Coronary artery (tissue), 2 donors: Measurements from ENCODE around the gene SREK1IP1.

Experiments
- DNase-seq: peaks from one replicate; pipeline ENCODE4 v3.0.0-alpha.2; 2017; ENCODE audit warnings: low spot score
- H3K27ac ChIP-seq, 2 donors: fragments of 200-600 bp; sonication (generic); one replicate each; pipeline ENCODE4 v1.5.1; 2016 to 2019
- H3K4me3 ChIP-seq: fragments of 200-600 bp; sonication (generic); 2 replicates; pipeline ENCODE4 v1.5.1; 2016; ENCODE audit warnings: mild to moderate bottlenecking, moderate library complexity
- CTCF ChIP-seq: fragments of 200-600 bp; sonication (generic); IDR thresholded peaks from one replicate; pipeline ENCODE4 v1.5.1; 2019; ENCODE audit warnings: antibody characterized with exemption

SREK1IP1 gene

GRCh38 chr5:64786372-64786771, 17.9 kb upstream of the SREK1IP1 start:
- no peak overlapping the region for H3K4me3 ChIP-seq
- no peak for TF ChIP-seq CTCF
- no peak overlapping the region for H3K27ac ChIP-seq
- DNase-seq, result no peak

- Histone ChIP-seq H3K4me3 (no peak overlapping the region), H3K27ac (no peak overlapping the region)
- TF ChIP-seq CTCF, result peak; percentile 42
- no peak for DNase-seq
Observed at GRCh38 chr5:64784451-64785025, 16.0 kb upstream of the SREK1IP1 start.

GRCh38 chr5:64775291-64775690, 6.8 kb upstream of the SREK1IP1 start:
- no peak for DNase-seq
- H3K4me3 ChIP-seq, result no peak overlapping the region

GRCh38 chr5:64773533-64773932, 5.0 kb upstream of the SREK1IP1 start:
- H3K4me3 ChIP-seq, result no peak overlapping the region
- TF ChIP-seq CTCF, result no peak
- DNase-seq, result no peak
- H3K27ac ChIP-seq, result no peak overlapping the region

More at GRCh38 chr5:64775291-64775690, 6.8 kb upstream of the SREK1IP1 start:
- TF ChIP-seq CTCF, result no peak
- no peak overlapping the region for H3K27ac ChIP-seq

DNA sequence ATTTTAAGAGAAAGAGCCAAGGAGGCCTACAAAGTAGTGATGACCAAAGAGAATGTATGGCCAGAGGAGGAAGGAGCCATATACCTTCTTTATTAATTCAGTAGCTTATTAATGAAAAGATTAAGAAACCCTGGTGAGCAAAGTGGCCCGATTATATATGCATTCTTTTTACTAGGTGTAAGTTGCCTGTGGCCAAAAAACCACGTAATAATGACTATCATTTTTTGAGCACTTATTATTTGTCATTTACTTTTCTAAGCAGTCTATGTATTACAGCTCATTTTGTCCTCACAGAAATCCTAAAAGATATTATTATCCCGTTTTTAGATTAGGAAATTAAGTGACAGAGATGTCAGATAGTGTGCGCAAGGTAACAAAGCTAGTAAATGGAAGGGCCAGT, 3.2 kb upstream of the SREK1IP1 start:
- no peak overlapping the region for H3K27ac ChIP-seq
- no peak for TF ChIP-seq CTCF
- H3K4me3 ChIP-seq, result no peak overlapping the region
- DNase-seq, result no peak

- peak overlapping the region; percentile 87 for H3K4me3 ChIP-seq
- DNase-seq, result no peak
- no peak overlapping the region for H3K27ac ChIP-seq
- TF ChIP-seq CTCF, result no peak
Observed at GRCh38 chr5:64769855-64770254, 1.4 kb upstream of the SREK1IP1 start.

DNA sequence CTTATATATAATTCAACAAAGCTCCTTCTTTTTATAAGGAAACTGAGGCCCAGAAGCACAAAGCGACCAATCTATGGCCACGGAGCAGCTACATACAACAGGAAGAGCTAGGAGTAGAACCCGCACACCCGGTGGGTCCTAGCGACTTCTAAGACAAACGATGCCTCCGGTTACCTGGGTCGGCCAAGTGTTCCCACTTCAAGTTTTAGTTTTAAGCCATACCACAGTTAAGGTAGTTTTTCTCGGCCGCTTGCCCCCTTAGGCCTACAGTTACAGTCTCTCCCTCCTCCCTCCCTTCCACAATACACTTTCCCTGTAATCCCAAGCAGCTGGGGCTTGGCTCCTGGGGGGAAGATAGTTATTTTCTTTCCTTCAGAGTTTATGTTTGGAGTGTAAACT, 533 bp downstream of the SREK1IP1 start:
- peak overlapping the region; percentile 78 to 93 for H3K27ac ChIP-seq
- H3K4me3 ChIP-seq, result peak overlapping the region; percentile 87
- DNase-seq, result peak; percentile 69
- TF ChIP-seq CTCF, result no peak
